Tibial nerve (tissue), 4 donors: Measurements from ENCODE around the gene DRAXIN. TPM values are rescaled to one million over a fixed set of nuclear protein-coding genes. Genes with fewer than 3 reads are reported as not detected.

Experiments
- DNase-seq, 2 donors: peaks; one replicate each; pipeline ENCODE4 v3.0.0-alpha.2; 2019; ENCODE audit warnings: low spot score in 2 of 2
- H3K27ac ChIP-seq, 4 donors: fragments of 200-600 bp; sonication (generic) in 3 of 4; one replicate each; pipeline ENCODE4 v1.5.1; 2017 to 2019; ENCODE audit warnings: mild to moderate bottlenecking in 1 of 4
- H3K27me3 ChIP-seq, 2 donors: fragments of 200-600 bp; sonication (generic) in 1 of 2; one replicate each; pipeline versions ENCODE4 v1.5.1 to v1.6.0; 2017 to 2019
- H3K36me3 ChIP-seq, 3 donors: fragments of 200-600 bp; sonication (generic); one replicate each; pipeline ENCODE4 v1.5.1; 2018 to 2019
- H3K4me1 ChIP-seq, 4 donors: fragments of 200-600 bp; sonication (generic) in 3 of 4; one replicate each; pipeline ENCODE4 v1.5.1; 2017 to 2019
- H3K4me3 ChIP-seq, 4 donors: fragments of 200-600 bp; sonication (generic) in 3 of 4; one replicate each; pipeline ENCODE4 v1.5.1; 2017 to 2019; ENCODE audit warnings: mild to moderate bottlenecking in 1 of 4, moderate library complexity in 1 of 4
- H3K9me3 ChIP-seq, 4 donors: fragments of 200-600 bp; sonication (generic) in 3 of 4; one replicate each; pipeline ENCODE4 v1.5.1; 2017 to 2019
- EP300 ChIP-seq, 2 donors: sonication (generic); formaldehyde crosslinking; IDR thresholded peaks; one replicate each; pipeline ENCODE4 v1.6.1; 2017; ENCODE audit warnings: antibody characterized with exemption in 2 of 2, mild to moderate bottlenecking in 1 of 2
- POLR2A ChIP-seq, 2 donors: fragments of 450-650 bp; IDR thresholded peaks; one replicate each; pipeline ENCODE4 v1.6.1; 2017; ENCODE audit warnings: antibody characterized with exemption in 2 of 2, mild to moderate bottlenecking in 2 of 2, moderate library complexity in 2 of 2
- WGBS, 2 donors: methylation state at CpG; one replicate each; pipeline ENCODE4 v1.1.5; 2018; 5-methylcytosine and 5-hydroxymethylcytosine counted together
- total RNA-seq, 4 donors: library from RNA; depleted of rRNA; stranded (reverse); fragments of >200 nt; gene quantifications; one replicate each; pipeline ENCODE4 v1.1.0, GENCODE V29; 2016
- TF ChIP-seq, protein P1 (sequence below), 5 experiments: fragments of 200-600 bp in 3 of 5; fragments of 450-650 bp in 2 of 5; sonication (generic) in 3 of 5; IDR thresholded peaks; one replicate each; pipeline ENCODE4 v1.5.1; 2016 to 2019; ENCODE audit warnings: antibody characterized with exemption in 5 of 5, mild to moderate bottlenecking in 3 of 5, moderate library complexity in 2 of 5

The DRAXIN gene
- total RNA-seq, 4 donors from 2014 or later: under 0.01 to 1.2 (median 0.20) TPM; not detected in 1

DNA sequence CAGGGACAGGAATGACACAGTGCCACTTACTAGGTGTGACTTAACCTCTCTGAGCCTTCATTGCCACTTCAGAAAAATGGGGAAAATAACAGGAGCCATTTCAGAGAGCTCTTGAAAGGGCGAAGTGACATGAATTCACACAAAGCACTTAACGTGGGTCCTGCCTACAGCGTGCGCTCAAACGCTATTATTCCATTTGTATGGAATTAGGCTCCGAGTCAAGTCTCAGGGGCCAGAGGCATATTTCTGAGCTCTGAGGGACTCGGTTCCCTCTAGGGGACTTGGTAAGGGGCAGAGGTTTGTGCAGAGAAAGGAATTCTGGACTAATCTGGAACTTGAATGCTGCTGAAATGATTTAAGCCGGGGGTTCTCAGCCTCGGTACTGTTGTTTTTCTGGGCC is 14.1 kb downstream of the DRAXIN start:
- Histone ChIP-seq H3K4me1 (peaks cover 0 to 49% (median 5%) of the 10 kb centered on the region in 4 donors), H3K27me3 (peaks cover 0 to 28% of the 10 kb centered on the region in 2 donors), H3K9me3 (no peaks in the 10 kb centered on the region), H3K4me3 (no peak overlapping the region), H3K36me3 (no peaks in the 10 kb centered on the region), H3K27ac (no peak overlapping the region)
- 53 to 68% methylated on average over 9 of the region's 9 CpGs for WGBS, 2 donors
- DNase-seq: no peak
- TF ChIP-seq, protein P1, sequence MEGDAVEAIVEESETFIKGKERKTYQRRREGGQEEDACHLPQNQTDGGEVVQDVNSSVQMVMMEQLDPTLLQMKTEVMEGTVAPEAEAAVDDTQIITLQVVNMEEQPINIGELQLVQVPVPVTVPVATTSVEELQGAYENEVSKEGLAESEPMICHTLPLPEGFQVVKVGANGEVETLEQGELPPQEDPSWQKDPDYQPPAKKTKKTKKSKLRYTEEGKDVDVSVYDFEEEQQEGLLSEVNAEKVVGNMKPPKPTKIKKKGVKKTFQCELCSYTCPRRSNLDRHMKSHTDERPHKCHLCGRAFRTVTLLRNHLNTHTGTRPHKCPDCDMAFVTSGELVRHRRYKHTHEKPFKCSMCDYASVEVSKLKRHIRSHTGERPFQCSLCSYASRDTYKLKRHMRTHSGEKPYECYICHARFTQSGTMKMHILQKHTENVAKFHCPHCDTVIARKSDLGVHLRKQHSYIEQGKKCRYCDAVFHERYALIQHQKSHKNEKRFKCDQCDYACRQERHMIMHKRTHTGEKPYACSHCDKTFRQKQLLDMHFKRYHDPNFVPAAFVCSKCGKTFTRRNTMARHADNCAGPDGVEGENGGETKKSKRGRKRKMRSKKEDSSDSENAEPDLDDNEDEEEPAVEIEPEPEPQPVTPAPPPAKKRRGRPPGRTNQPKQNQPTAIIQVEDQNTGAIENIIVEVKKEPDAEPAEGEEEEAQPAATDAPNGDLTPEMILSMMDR (IDR thresholded peaks at IDR 0.05): no peak
- TF ChIP-seq EP300 (IDR thresholded peaks at IDR 0.05) (no peak), POLR2A (IDR thresholded peaks at IDR 0.05) (no peak)

DNA sequence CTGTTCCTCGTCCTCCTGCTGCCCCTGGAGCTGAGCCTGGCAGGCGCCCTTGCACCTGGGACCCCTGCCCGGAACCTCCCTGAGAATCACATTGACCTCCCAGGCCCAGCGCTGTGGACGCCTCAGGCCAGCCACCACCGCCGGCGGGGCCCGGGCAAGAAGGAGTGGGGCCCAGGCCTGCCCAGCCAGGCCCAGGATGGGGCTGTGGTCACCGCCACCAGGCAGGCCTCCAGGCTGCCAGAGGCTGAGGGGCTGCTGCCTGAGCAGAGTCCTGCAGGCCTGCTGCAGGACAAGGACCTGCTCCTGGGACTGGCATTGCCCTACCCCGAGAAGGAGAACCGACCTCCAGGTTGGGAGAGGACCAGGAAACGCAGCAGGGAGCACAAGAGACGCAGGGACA is 14.8 kb downstream of the DRAXIN start:
- no peak for TF ChIP-seq POLR2A (IDR thresholded peaks at IDR 0.05)
- no peak for TF ChIP-seq EP300 (IDR thresholded peaks at IDR 0.05)
- TF ChIP-seq, protein P1 (IDR thresholded peaks at IDR 0.05): no peak
- peaks cover 0 to 21% of the 10 kb centered on the region in 2 donors for H3K27me3 ChIP-seq
- no peak overlapping the region for H3K27ac ChIP-seq
- no peaks in the 10 kb centered on the region for H3K9me3 ChIP-seq
- DNase-seq: no peak
- 89 to 93% methylated on average over 4 to 14 of the region's 14 CpGs for WGBS, 2 donors
- no peak overlapping the region for H3K4me3 ChIP-seq
- peaks cover 0 to 42% (median 3%) of the 10 kb centered on the region in 4 donors for H3K4me1 ChIP-seq
- no peaks in the 10 kb centered on the region for H3K36me3 ChIP-seq

DNA sequence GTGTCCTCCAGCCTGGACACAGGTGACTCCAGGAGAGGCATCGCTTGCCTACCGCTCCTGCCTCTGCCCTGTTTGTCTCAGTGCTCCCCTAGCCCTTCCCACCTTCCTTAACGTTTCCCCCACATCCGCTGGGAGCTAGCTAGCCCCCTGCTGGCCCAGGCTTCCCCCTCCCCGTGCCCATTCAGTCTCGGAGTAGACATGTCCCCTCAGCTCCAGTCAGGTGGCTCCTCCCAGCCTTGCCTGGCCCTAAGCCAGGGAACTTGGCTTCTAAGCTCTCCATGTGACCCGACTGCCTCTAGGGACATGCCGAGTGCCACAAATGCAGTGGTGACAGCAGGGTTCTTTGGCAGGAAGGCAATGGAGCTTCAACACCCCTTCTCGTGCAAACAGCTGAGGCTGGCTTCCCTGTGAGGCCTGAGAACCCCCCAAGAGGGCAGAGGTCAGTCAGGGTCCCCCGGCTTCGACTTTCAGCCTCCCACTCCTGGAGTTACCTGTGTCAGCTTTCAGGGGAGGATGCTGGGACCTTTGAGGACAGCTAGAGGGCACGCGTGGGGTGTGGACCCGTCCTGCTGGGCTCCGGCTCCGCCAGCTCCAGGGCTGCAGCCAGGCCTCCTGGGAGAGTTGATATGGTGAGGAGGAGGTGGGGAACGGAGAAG is 16.2 kb downstream of the DRAXIN start:
- no peak overlapping the region for H3K4me3 ChIP-seq
- TF ChIP-seq, protein P1 (IDR thresholded peaks at IDR 0.05): no peak
- TF ChIP-seq EP300 (IDR thresholded peaks at IDR 0.05): no peak
- TF ChIP-seq POLR2A (IDR thresholded peaks at IDR 0.05): no peak
- WGBS, 2 donors: 38 to 53% methylated on average over 15 to 17 of the region's 17 CpGs

DNA sequence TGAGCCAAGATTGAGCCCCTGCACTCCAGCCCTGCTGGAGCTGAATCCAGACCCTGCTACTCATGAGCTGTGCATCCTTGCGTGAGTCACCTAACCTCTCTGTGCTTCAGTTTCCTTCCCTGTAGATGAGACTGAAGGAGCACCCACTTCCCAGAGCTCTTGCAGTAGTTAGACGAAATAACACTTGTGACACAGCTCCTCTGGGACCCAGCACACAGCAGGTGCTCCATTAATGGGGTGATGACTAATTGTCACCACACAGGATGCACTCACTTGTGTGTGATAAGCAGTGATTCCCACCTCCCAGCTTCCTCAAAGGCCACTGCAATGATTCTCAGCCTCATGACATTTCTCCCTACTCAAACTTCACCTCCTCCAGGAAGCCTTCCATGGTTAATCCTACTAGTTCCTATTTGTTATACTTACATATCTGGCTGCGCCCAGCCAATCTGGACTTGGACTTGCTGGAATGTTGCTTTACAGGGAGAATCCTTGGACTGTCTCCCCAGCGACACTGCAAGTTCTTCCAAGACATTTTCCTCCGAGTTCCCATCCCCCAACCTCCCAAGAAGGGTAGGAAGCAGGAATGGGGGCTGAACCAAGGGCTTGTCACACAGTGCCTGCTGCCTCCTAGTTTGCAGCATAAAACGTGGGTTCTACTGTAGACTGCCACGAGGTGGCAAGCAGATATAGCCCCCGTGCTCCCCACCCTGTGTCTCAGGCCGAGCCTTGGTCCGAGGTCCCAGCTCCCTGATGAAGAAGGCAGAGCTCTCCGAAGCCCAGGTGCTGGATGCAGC is 17.2 kb downstream of the DRAXIN start:
- Histone ChIP-seq H3K27ac (no peak overlapping the region), H3K36me3 (no peaks in the 10 kb centered on the region), H3K4me1 (peaks cover 0 to 18% (median 2%) of the 10 kb centered on the region in 4 donors), H3K9me3 (no peaks in the 10 kb centered on the region), H3K4me3 (no peak overlapping the region), H3K27me3 (peaks cover 0 to 7% of the 10 kb centered on the region in 2 donors)
- WGBS, 2 donors: 77 to 82% methylated on average over 7 to 11 of the region's 11 CpGs
- no peak for TF ChIP-seq EP300 (IDR thresholded peaks at IDR 0.05)
- TF ChIP-seq POLR2A (IDR thresholded peaks at IDR 0.05): no peak
- TF ChIP-seq, protein P1 (IDR thresholded peaks at IDR 0.05): no peak
- no peak for DNase-seq

More for the DNA sequence above, 16.2 kb downstream of the DRAXIN start:
- no peaks in the 10 kb centered on the region for H3K36me3 ChIP-seq
- no peaks in the 10 kb centered on the region for H3K9me3 ChIP-seq
- no peak for DNase-seq
- no peak overlapping the region for H3K27ac ChIP-seq
- peaks cover 0 to 11% of the 10 kb centered on the region in 2 donors for H3K27me3 ChIP-seq
- peaks cover 0 to 27% (median 2%) of the 10 kb centered on the region in 4 donors for H3K4me1 ChIP-seq

DNA sequence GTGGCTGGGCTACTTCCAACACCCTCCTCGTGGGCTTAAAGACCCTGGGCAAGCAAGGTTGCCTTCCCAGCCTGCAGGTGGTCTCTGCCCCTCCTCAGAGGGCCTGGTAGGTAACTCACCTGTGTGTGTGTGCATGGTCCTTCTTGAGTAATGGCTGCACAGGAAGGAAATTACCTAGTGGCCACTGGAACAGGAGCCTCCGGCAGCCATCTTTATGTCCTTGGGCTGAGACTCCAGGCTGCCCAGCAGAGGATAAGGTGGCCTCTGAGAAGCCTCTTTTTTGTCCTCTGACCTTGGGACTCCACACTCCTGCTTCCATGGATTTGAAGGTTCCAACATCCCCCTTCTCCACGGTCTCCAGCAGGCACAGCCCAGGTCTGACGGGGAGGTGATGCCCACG is 20.0 kb downstream of the DRAXIN start:
- Histone ChIP-seq H3K27ac (no peak overlapping the region), H3K27me3 (no peaks in the 10 kb centered on the region), H3K4me1 (peaks cover 0 to 5% (median 0%) of the 10 kb centered on the region in 4 donors), H3K36me3 (no peaks in the 10 kb centered on the region), H3K9me3 (no peaks in the 10 kb centered on the region), H3K4me3 (no peak overlapping the region)
- TF ChIP-seq, protein P1 (IDR thresholded peaks at IDR 0.05): no peak
- TF ChIP-seq POLR2A (IDR thresholded peaks at IDR 0.05) (no peak), EP300 (IDR thresholded peaks at IDR 0.05) (no peak)
- no peak for DNase-seq
- 94% methylated on average over 5 of the region's 5 CpGs for WGBS, 2 donors
